Transverse colon (tissue), 4 donors: ENCODE measurements around the gene RFX3. TPM values are rescaled to one million over a fixed set of nuclear protein-coding genes. Genes with fewer than 3 reads are reported as not detected.

Source experiments
- DNase-seq: peaks from one replicate; pipeline ENCODE4 v3.0.0-alpha.2; 2019
- H3K27ac ChIP-seq, 4 donors: fragments of 200-600 bp; sonication (generic); 2 replicates each; pipeline ENCODE4 v1.5.1; 2016 to 2018; ENCODE audit warnings: inconsistent platforms in 4 of 4
- H3K27me3 ChIP-seq: fragments of 200-600 bp; sonication (generic); 2 replicates; pipeline ENCODE4 v1.5.1; 2017; ENCODE audit warnings: inconsistent platforms
- H3K36me3 ChIP-seq, 4 donors: fragments of 200-600 bp; sonication (generic); 2 replicates each; pipeline ENCODE4 v1.5.1; 2017 to 2019; ENCODE audit warnings: inconsistent platforms in 4 of 4
- H3K4me1 ChIP-seq, 4 donors: fragments of 200-600 bp; sonication (generic); 2 replicates each; pipeline ENCODE4 v1.5.1; 2017 to 2020; ENCODE audit warnings: inconsistent platforms in 4 of 4
- H3K4me3 ChIP-seq, 4 donors: fragments of 200-600 bp; sonication (generic); 1 replicate in 1 of 4; 2 replicates in 3 of 4; pipeline versions ENCODE4 v1.5.1 to v1.6.1; 2017 to 2019; ENCODE audit warnings: inconsistent platforms in 4 of 4
- H3K9me3 ChIP-seq, 2 donors: fragments of 200-600 bp; sonication (generic); 2 replicates each; pipeline ENCODE4 v1.5.1; 2017 to 2019; ENCODE audit warnings: inconsistent platforms in 2 of 2
- CTCF ChIP-seq, 5 experiments: fragments of 200-600 bp in 3 of 5; fragments of 450-650 bp in 2 of 5; sonication (generic) in 3 of 5; IDR thresholded peaks; 1 replicate in 2 of 5; 2 replicates in 3 of 5; pipeline ENCODE4 v1.5.1; 2016 to 2017; ENCODE audit warnings: antibody characterized with exemption in 5 of 5, inconsistent platforms in 3 of 5, mild to moderate bottlenecking in 2 of 5, moderate library complexity in 1 of 5
- EP300 ChIP-seq: sonication (generic); formaldehyde crosslinking; IDR thresholded peaks from one replicate; pipeline ENCODE4 v1.6.1; 2017; ENCODE audit warnings: antibody characterized with exemption, low read depth
- POLR2A ChIP-seq: fragments of 450-650 bp; IDR thresholded peaks from one replicate; pipeline ENCODE4 v1.6.1; 2016; ENCODE audit warnings: antibody characterized with exemption, mild to moderate bottlenecking, moderate library complexity
- POLR2AphosphoS5 ChIP-seq, 3 donors: sonication (generic); formaldehyde crosslinking; IDR thresholded peaks; one replicate each; pipeline ENCODE4 v1.6.1; 2016; ENCODE audit warnings: antibody characterized with exemption in 3 of 3
- WGBS, 2 donors: methylation state at CpG; one replicate each; pipeline ENCODE4 v1.1.5; 2018; ENCODE audit warnings: low coverage in 1 of 2; 5-methylcytosine and 5-hydroxymethylcytosine counted together
- in situ Hi-C, 4 donors: fragments of 200-750 bp; cut with MboI; loops; one replicate each; pipeline versions ENCODE4 v1.15.0 to v1.15.1; 2017; ENCODE audit warnings: low sequenced_read_pairs in 3 of 4, low pct_ligation_motif_present in 1 of 4, low pct_unique_long_range_greater_than_20kb in 1 of 4
- intact Hi-C: fragments of 100-400 bp; cut with DNase I; formaldehyde crosslinking; loops from one replicate; pipeline ENCODE4 v1.15.1; 2023; ENCODE audit warnings: low total_unique reads
- total RNA-seq, 4 donors: library from RNA; depleted of rRNA; stranded (reverse); fragments of >200 nt; gene quantifications; one replicate each; pipeline ENCODE4 v1.1.0, GENCODE V29; 2016

RFX3 gene
- total RNA-seq, 4 donors from 2014 or later, result 3.5 to 21.9 (median 7.1) TPM

DNA sequence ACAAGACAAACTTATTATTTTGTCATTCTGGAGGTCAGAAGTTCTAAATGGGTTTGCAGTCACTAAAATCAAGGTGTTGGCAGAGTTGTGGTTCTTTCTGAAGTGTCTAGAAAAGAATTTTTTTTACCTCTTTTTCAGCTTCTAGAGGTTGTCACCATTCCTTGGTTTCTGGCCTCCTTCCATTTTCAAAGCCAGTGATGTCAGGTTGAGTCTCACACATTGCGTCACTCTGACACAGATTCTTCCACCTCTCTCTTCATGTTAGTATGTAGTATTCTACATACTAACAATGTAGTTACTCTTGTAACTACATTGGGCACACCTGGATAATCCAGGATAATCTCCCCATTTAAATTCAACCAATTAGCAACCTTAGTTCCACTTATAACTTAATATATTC is 290.3 kb downstream of the RFX3 start:
- no peak for DNase-seq
- no peak overlapping the region for H3K27ac ChIP-seq
- 100% methylated on average over 1 of the region's 1 CpG for WGBS, 2 donors
- H3K9me3 ChIP-seq, result no peaks in the 10 kb centered on the region
- H3K4me1 ChIP-seq, result no peaks in the 10 kb centered on the region
- H3K36me3 ChIP-seq, result no peaks in the 10 kb centered on the region
- in situ Hi-C loops, result loop anchor here in 3 of 4 donors (25.0 kb wide), 2 partner anchors 202 to 1127 kb away; no protein-coding TSS in a partner anchor
- H3K27me3 ChIP-seq, result no peaks in the 10 kb centered on the region
- no peak for TF ChIP-seq POLR2A
- TF ChIP-seq CTCF (IDR thresholded peaks at IDR 0.05), result no peak
- TF ChIP-seq EP300, result no peak
- no peak for TF ChIP-seq POLR2AphosphoS5 (IDR thresholded peaks at IDR 0.05)
- intact Hi-C loops, result no loop called here
- H3K4me3 ChIP-seq, result no peak overlapping the region

DNA sequence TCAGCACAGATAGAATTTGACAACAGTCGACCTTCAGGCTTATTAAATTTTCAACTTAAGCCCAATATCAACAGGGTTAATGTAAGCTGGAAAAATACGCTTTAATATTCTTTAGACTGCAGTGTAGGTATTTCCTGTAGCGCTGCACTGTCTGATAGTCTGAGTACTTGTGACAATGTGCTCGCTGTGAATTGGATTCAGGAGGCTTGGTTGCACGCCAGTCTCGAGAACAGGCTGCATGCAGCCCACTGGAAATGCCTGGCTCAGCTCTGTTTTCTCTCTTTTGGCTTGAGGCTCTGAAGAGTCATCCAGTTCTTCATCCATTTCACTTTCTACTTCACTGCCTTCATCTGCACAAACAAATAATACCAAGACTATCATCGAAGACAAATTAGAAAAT is 300.9 kb downstream of the RFX3 start:
- intact Hi-C loops, result no loop called here

DNA sequence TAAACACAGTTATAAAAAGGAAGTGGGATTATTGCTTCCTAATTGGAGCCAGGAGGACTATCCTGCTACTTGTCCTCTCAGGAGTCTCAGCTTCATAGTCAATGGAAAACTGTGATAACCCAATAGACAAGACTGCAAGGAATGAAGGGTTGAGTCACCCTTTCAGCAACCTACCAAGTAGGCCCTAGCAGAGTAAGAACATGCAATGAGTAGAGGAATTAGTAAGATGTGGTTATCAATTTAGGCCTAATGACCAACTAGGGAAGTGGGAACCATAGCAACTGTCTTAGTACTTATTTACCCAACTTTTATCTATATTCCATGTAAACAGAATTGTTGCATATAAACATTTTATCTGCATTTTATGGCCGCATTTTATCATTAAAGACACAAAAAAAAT is 310.1 kb downstream of the RFX3 start:
- DNase-seq, result no peak
- in situ Hi-C loops (no loop called here), intact Hi-C loops (no loop called here)
- no peak for TF ChIP-seq POLR2A
- no peak for TF ChIP-seq EP300
- no peak for TF ChIP-seq POLR2AphosphoS5 (IDR thresholded peaks at IDR 0.05)
- TF ChIP-seq CTCF (IDR thresholded peaks at IDR 0.05), result no peak
- 63 to 64% methylated on average over 1 of the region's 1 CpG for WGBS, 2 donors
- no peak overlapping the region for H3K27ac ChIP-seq
- no peaks in the 10 kb centered on the region for H3K27me3 ChIP-seq
- no peaks in the 10 kb centered on the region for H3K4me1 ChIP-seq
- no peak overlapping the region for H3K4me3 ChIP-seq
- H3K9me3 ChIP-seq, result no peaks in the 10 kb centered on the region
- no peaks in the 10 kb centered on the region for H3K36me3 ChIP-seq

More for the DNA sequence above, 300.9 kb downstream of the RFX3 start:
- TF ChIP-seq POLR2AphosphoS5 (IDR thresholded peaks at IDR 0.05) (no peak), POLR2A (no peak), EP300 (no peak), CTCF (IDR thresholded peaks at IDR 0.05) (no peak)
- 63 to 79% methylated on average over 7 of the region's 7 CpGs for WGBS, 2 donors
- no peak for DNase-seq
- Histone ChIP-seq H3K9me3 (no peaks in the 10 kb centered on the region), H3K36me3 (no peaks in the 10 kb centered on the region), H3K4me3 (no peak overlapping the region), H3K4me1 (no peaks in the 10 kb centered on the region), H3K27ac (no peak overlapping the region), H3K27me3 (no peaks in the 10 kb centered on the region)
- in situ Hi-C loops, result loop anchor here in 3 of 4 donors (25.0 kb wide), 2 partner anchors 212 to 1137 kb away; no protein-coding TSS in a partner anchor

GRCh38 chr9:3214741-3215140 is 311.1 kb downstream of the RFX3 start:
- H3K4me1 ChIP-seq, result no peaks in the 10 kb centered on the region
- in situ Hi-C loops (no loop called here), intact Hi-C loops (no loop called here)
- no peak overlapping the region for H3K4me3 ChIP-seq
- H3K9me3 ChIP-seq, result no peaks in the 10 kb centered on the region
- DNase-seq, result no peak
- TF ChIP-seq CTCF (IDR thresholded peaks at IDR 0.05), result no peak
- no peak for TF ChIP-seq POLR2AphosphoS5 (IDR thresholded peaks at IDR 0.05)
- no peak for TF ChIP-seq EP300
- no peak for TF ChIP-seq POLR2A
- H3K27me3 ChIP-seq, result no peaks in the 10 kb centered on the region
- 59 to 66% methylated on average over 2 to 4 of the region's 4 CpGs for WGBS, 2 donors
- no peaks in the 10 kb centered on the region for H3K36me3 ChIP-seq
- H3K27ac ChIP-seq, result no peak overlapping the region
